Activated CD8-positive, alpha-beta memory T cell treated with anti-CD3 and anti-CD28 coated beads, Interleukin-2, amount 50 U/mL, for 48 hours (primary cell): ENCODE measurements around the gene ZCCHC14.

Experiments
- DNase-seq: peaks from one replicate; pipeline ENCODE4 v3.0.0-alpha.2; 2020

Gene ZCCHC14

GRCh38 chr16:87474017-87474416 lies 18.8 kb downstream of the ZCCHC14 start:
- DNase-seq: no peak

DNA sequence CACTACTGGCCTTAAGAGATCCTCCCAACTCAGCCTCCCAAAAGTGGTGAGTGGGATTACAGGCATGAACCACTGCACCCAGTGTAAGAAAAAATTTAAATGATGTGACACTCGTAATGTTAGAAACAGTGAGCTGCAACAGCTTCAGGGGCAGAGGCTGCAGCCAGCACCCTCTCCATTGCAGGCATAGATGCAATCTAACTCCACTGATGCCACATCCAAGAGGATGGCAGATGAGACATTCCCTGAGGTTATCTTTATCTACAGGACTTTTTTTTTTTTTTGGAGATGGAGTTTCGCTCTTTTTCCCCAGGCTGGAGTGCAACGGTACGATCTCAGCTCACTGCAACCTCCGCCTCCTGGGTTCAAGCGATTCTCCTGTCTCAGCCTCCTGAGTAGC lies 19.9 kb downstream of the ZCCHC14 start:
- no peak for DNase-seq

GRCh38 chr16:87472142-87472778 lies 20.6 kb downstream of the ZCCHC14 start:
- no peak for DNase-seq

DNA sequence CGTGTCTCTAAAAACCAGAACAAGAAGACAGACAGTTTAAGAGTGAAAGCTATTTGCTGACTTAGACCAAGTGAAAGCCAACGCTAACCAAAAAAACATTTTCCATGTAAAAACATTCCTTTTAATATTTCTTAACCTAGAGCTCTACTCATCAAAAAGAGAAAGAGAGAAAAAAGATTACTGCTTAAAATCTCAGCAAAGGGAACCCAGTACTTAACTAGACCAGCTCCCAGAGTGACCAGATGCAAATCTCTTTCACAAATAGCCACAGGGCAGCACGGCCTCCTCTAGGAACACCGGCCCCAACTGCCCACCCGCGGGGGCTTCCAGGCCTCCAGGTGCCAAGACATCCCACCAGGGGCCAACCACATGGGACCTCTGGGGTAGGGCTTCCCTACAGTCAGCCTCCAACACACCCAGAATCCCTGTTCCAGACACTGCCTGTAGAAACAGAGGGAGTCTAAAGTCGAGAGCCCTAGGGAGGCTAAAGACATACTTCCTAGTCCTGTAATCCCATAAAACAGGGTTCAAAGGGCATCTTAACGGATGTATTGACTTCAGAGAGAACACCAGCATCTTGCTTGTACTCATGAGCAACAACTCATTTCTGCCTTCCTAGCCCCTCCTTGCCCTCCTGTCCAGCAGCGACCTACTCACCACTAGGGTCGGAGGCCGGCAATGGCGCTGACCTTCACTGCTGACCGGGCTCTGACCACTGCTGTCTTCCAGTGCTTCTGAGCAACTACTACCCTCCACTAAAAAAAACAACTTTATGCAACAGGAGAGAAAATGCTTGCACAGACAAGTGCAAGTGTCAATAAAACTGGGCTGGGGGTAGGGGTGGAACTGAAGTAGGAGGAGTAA lies 21.3 kb downstream of the ZCCHC14 start:
- DNase-seq: no peak

- DNase-seq: no peak
Measured at GRCh38 chr16:87470332-87470731, 22.5 kb downstream of the ZCCHC14 start.

GRCh38 chr16:87469169-87469568 lies 23.7 kb downstream of the ZCCHC14 start:
- DNase-seq: no peak

DNA sequence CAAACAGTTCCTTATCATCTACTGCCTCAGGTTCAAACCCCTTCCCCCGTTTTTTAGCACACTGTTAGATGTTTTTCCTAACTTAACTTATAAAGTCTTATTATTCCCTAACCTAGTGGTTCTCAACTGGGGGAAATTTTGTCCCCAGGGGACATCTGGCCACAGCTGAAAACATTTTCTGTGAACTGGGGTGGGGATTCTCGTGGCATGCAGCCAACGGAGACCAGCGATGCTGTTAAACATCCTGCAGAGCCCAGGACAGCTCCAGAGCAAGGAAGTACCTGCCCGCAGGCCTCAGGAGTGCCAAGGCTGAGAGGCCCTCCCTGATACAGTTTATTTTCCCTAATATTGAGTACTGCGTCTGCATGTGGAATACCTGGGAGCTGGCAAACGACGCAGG lies 24.3 kb downstream of the ZCCHC14 start:
- no peak for DNase-seq

DNA sequence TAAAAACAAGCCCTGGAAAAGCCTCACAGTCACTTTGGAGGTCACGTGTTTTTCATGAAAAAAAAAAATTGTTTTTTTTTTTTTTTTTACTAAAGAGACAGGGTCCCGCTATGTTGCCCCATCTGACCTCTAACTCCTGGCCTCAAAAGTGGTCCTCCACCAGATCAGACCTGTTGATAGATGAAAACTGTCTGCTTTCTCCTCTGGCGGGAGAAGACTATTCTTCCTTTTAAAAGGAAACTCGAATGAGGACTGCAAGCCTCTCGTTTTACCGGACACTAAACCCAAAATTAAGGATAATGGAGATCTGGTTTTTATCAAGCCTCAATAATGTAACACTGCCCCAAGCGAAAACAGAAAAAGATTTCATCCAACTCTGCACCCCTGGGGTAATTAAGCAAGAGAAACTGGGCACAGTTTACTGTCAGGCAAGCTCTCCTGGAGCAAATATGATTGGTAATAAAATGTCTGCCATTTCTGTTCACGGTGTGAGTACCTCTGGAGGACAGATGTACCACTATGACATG lies 25.8 kb downstream of the ZCCHC14 start:
- no peak for DNase-seq

- DNase-seq: no peak
Measured at GRCh38 chr16:87465879-87466278, 26.9 kb downstream of the ZCCHC14 start.

GRCh38 chr16:87465306-87465705 lies 27.5 kb downstream of the ZCCHC14 start:
- DNase-seq: no peak

- peak; percentile 63 for DNase-seq
Measured at GRCh38 chr16:87464691-87465300, 28.0 kb downstream of the ZCCHC14 start.

- DNase-seq: no peak
Measured at GRCh38 chr16:87463722-87464690, 28.8 kb downstream of the ZCCHC14 start.

- DNase-seq: no peak
Measured at GRCh38 chr16:87461466-87461991, 31.3 kb downstream of the ZCCHC14 start.

GRCh38 chr16:87460936-87461335 lies 31.9 kb downstream of the ZCCHC14 start:
- DNase-seq: no peak

- DNase-seq: no peak
Measured at GRCh38 chr16:87459833-87460232, 33.0 kb downstream of the ZCCHC14 start.

DNA sequence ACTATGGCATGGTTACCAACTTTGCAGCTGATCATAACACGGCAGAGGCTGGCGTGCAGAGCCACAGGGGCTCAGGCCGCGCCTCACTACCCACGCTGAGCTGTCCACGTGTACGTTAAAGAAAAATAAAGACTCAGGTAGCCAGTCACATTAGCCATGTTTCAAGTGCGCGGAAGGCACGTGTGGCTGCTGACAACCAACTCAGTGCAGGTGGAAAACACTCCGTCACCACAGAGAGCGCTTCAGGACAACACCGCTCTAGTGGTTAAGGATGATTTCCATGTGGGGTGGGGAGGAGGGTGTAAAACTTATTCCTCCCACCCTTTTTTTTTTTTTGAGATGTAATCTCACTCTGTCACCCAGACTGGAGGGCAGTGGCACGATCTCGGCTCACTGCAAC lies 33.8 kb downstream of the ZCCHC14 start:
- DNase-seq: no peak

DNA sequence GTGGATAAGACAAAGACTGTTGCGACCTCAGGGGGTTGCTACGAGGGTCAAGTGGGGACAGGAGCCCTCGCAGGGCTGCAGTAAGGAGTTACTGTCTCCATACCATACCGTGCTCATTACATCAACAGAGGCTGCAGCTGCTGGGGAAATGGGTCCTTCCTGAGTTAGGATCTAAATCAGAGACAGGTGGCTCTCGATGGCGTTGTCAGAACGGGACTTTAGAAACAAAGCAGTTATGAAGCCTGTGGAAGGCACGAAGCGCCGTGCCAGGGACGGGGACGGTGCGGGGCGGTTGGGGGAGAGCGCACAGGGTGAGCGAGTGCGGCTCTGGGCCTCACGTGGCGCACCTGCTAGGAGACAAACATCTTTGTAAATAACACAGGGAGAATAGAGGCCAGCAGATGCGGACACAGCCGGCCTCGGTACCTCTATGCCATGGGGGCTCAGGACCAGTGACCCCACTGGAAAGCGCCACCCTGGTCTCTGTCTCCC lies 34.4 kb downstream of the ZCCHC14 start:
- no peak for DNase-seq

DNA sequence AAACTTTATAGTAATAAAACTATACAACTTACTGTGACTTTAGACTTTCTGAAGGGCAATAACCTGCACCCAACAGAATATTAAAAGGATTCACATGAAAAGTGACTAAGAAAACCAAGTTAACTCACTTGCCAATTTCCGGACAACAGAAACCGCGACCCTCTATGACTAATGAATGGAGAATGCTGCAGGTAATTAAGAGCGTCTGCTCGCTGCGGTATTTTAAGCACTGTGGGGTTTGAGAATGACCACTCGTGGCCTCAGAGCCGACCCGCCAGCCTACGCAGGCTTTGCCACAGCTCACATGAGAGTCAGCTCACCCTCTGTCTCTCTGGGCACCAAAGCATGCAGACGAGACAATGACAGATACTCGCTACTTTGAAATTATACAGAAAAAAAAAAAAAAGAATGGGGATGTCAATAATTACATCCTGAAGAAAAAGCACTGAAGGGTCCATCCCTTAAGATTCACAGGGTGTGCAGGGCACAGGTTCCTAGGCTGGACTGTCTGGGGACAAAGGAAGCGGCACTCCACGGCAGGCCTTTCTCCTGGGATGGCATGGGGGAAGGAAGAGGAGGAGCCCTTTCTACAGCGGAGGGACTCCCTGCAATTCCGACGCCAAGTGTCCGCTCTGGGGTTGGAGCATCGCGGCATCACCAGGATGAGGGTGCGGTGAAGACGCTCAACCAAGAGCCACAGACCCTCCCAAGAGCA lies 35.0 kb downstream of the ZCCHC14 start:
- peak; percentile 75 for DNase-seq

- DNase-seq: no peak
Measured at GRCh38 chr16:87457061-87457611, 35.7 kb downstream of the ZCCHC14 start.

- no peak for DNase-seq
Measured at GRCh38 chr16:87454391-87454790, 38.4 kb downstream of the ZCCHC14 start.

GRCh38 chr16:87453326-87453725 lies 39.5 kb downstream of the ZCCHC14 start:
- DNase-seq: no peak
